Sigmoid colon (tissue), 7 donors: ENCODE data around the gene RNF223. TPM values are rescaled to one million over a fixed set of nuclear protein-coding genes. Genes with fewer than 3 reads are reported as not detected.
"Not testable (repeated sequence)": the region's sequence is repeated elsewhere in the genome, so short reads cannot be mapped to it uniquely, and the experiment has no call there.

Experiments
- DNase-seq: peaks from one replicate; pipeline ENCODE4 v3.0.0-alpha.2; 2019
- H3K27ac ChIP-seq, 4 donors: fragments of 200-600 bp; sonication (generic); one replicate each; pipeline ENCODE4 v1.5.1; 2016 to 2019; ENCODE audit warnings: mild to moderate bottlenecking in 1 of 4
- H3K27me3 ChIP-seq, 3 donors: fragments of 200-600 bp; sonication (generic); one replicate each; pipeline ENCODE4 v1.5.1; 2019; ENCODE audit warnings: mild to moderate bottlenecking in 1 of 3
- H3K36me3 ChIP-seq, 4 donors: fragments of 200-600 bp; sonication (generic); one replicate each; pipeline ENCODE4 v1.5.1; 2016 to 2019
- H3K4me1 ChIP-seq, 4 donors: fragments of 200-600 bp; sonication (generic); one replicate each; pipeline ENCODE4 v1.5.1; 2017 to 2019
- H3K4me3 ChIP-seq, 4 donors: fragments of 200-600 bp; sonication (generic); one replicate each; pipeline ENCODE4 v1.5.1; 2017 to 2019; ENCODE audit warnings: mild to moderate bottlenecking in 2 of 4, moderate library complexity in 1 of 4
- H3K9me3 ChIP-seq, 4 donors: fragments of 200-600 bp in 3 of 4; sonication (generic) in 3 of 4; one replicate each; pipeline versions ENCODE4 v1.5.1 to v1.6.1; 2013 to 2019
- CTCF ChIP-seq, 4 experiments: fragments of 450-650 bp in 3 of 4; fragments of 200-600 bp in 1 of 4; IDR thresholded peaks; one replicate each; pipeline ENCODE4 v1.5.1; 2016 to 2019; ENCODE audit warnings: antibody characterized with exemption in 4 of 4, mild to moderate bottlenecking in 3 of 4, moderate library complexity in 2 of 4
- EP300 ChIP-seq, 4 donors: sonication (generic); formaldehyde crosslinking; IDR thresholded peaks; one replicate each; pipeline ENCODE4 v1.6.1; 2017; ENCODE audit warnings: antibody characterized with exemption in 4 of 4
- POLR2A ChIP-seq, 2 donors: fragments of 450-650 bp; IDR thresholded peaks; one replicate each; pipeline ENCODE4 v1.6.1; 2016; ENCODE audit warnings: antibody characterized with exemption in 2 of 2, mild to moderate bottlenecking in 2 of 2, moderate library complexity in 2 of 2
- POLR2AphosphoS5 ChIP-seq, 4 donors: sonication (generic); formaldehyde crosslinking; IDR thresholded peaks; one replicate each; pipeline ENCODE4 v1.6.1; 2017; ENCODE audit warnings: antibody characterized with exemption in 4 of 4
- WGBS, 2 donors: extraction: QIAGEN DNeasy Blood & Tissue Kit; methylation state at CpG; one replicate each; pipeline ENCODE4 v1.1.7; 2013; 5-methylcytosine and 5-hydroxymethylcytosine counted together
- intact Hi-C: fragments of 100-400 bp; cut with DNase I; formaldehyde crosslinking; loops from one replicate; pipeline ENCODE4 v1.15.1; 2023
- polyA plus RNA-seq, 3 donors: library from polyadenylated mRNA; stranded (reverse); fragments of 200-250 nt; gene quantifications; one replicate each; pipeline ENCODE4 v1.2.3, GENCODE V29; 2013
- total RNA-seq, 4 donors: library from RNA; depleted of rRNA; stranded (reverse); fragments of >200 nt; gene quantifications; one replicate each; pipeline ENCODE4 v1.1.0, GENCODE V29; 2016
- donor health status: healthy with polysubstance abuse.
- donor health status: Bipolar disorder and iron deficiency.
- donor health status: healthy.

RNF223 gene
- total and polyA plus RNA-seq, 7 donors = 0.60 to 3.7 (median 1.9) TPM; not detected in 4

GRCh38 chr1:1101503-1101902, 27.4 kb upstream of the RNF223 start:
- no peak for DNase-seq
- H3K4me3 ChIP-seq = no peak overlapping the region
- H3K4me1 ChIP-seq = no peaks in the 10 kb centered on the region
- no peaks in the 10 kb centered on the region for H3K27me3 ChIP-seq
- TF ChIP-seq EP300 (IDR thresholded peaks at IDR 0.05) (no peak), CTCF (IDR thresholded peaks at IDR 0.05) (no peak), POLR2AphosphoS5 (IDR thresholded peaks at IDR 0.05) (no peak), POLR2A (IDR thresholded peaks at IDR 0.05) (no peak)
- WGBS, 2 donors = 39 to 85% methylated on average over 7 of the region's 7 CpGs
- H3K27ac ChIP-seq = no peak overlapping the region
- no peaks in the 10 kb centered on the region for H3K9me3 ChIP-seq
- intact Hi-C loops = no loop called here
- H3K36me3 ChIP-seq = no peaks in the 10 kb centered on the region

DNA sequence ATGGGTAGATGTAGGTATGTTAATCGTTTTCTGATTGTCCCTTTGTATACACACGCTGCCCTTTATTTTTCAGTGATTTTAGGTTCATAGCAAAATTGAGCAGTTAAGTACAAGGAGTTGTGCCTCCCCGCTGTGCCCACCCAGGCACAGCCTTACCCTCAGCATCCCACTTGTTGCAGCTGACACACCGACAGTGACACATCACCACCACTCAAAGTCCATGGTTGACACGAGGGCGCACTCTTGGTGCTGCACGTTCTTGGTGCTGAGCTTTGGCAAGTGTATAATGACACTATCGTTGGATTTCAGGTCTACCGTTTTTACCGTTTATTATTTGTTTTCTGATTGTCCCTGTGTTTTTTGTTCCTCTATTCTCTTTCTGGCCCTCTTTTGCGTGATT, 26.2 kb upstream of the RNF223 start:
- Histone ChIP-seq H3K36me3 (no peaks in the 10 kb centered on the region), H3K4me3 (no peak overlapping the region), H3K4me1 (no peaks in the 10 kb centered on the region), H3K27ac (no peak overlapping the region), H3K9me3 (no peaks in the 10 kb centered on the region), H3K27me3 (no peaks in the 10 kb centered on the region)
- intact Hi-C loops = no loop called here
- DNase-seq = no peak
- 97% methylated on average over 11 of the region's 11 CpGs for WGBS, 2 donors
- TF ChIP-seq POLR2A (IDR thresholded peaks at IDR 0.05) (no peak), CTCF (IDR thresholded peaks at IDR 0.05) (no peak), EP300 (IDR thresholded peaks at IDR 0.05) (no peak), POLR2AphosphoS5 (IDR thresholded peaks at IDR 0.05) (no peak)

- Histone ChIP-seq H3K27ac (no peak overlapping the region), H3K27me3 (no peaks in the 10 kb centered on the region), H3K4me1 (no peaks in the 10 kb centered on the region), H3K9me3 (no peaks in the 10 kb centered on the region), H3K4me3 (no peak overlapping the region), H3K36me3 (no peaks in the 10 kb centered on the region)
- intact Hi-C loops = no loop called here
- TF ChIP-seq EP300 (IDR thresholded peaks at IDR 0.05) (no peak), POLR2AphosphoS5 (IDR thresholded peaks at IDR 0.05) (no peak), POLR2A (IDR thresholded peaks at IDR 0.05) (no peak), CTCF (IDR thresholded peaks at IDR 0.05) (no peak)
- no peak for DNase-seq
- WGBS, 2 donors = 84 to 92% methylated on average over 4 of the region's 4 CpGs
Observed at GRCh38 chr1:1099506-1100183, 25.5 kb upstream of the RNF223 start.

DNA sequence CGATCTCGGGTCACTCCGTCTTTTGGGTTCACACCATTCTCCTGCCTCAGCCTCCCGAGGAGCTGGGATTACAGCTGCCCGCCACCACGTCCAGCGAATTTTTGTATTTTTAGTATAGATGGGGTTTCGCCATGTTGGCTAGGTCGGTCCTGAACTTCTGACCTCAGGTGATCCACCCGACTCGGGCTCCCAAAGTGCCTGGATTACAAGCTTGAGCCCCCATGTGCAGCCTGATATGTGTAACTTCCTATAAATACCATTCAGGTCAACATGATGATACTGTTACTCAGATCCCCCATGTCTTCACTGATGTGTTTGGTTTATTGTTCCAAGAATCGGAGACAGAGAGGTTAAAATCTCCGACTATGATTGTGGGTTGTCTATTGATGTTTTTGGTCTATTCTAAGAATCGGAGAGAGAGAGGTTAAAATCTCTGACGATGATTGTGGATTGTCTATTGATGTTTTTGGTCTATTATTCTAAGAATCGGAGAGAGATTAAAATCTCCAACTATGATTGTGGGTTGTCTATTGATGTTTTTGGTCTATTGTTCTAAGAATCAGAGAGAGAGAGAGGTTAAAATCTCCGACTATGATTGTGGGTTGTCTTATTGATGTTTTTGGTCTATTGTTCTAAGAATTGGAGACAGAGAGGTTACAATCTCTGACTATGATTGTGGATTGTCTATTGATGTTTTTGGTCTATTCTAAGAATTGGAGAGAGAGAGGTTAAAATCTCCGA, 24.7 kb upstream of the RNF223 start:
- WGBS, 2 donors = 90 to 96% methylated on average over 18 of the region's 18 CpGs
- TF ChIP-seq POLR2AphosphoS5 (IDR thresholded peaks at IDR 0.05) = no peak
- no peak for TF ChIP-seq POLR2A (IDR thresholded peaks at IDR 0.05)
- no peak for TF ChIP-seq EP300 (IDR thresholded peaks at IDR 0.05)
- TF ChIP-seq CTCF (IDR thresholded peaks at IDR 0.05) = no peak
- Histone ChIP-seq H3K4me1 (no peaks in the 10 kb centered on the region), H3K9me3 (no peaks in the 10 kb centered on the region), H3K27ac (no peak overlapping the region), H3K36me3 (no peaks in the 10 kb centered on the region), H3K27me3 (no peaks in the 10 kb centered on the region), H3K4me3 (no peak overlapping the region)
- no peak for DNase-seq
- intact Hi-C loops = no loop called here

DNA sequence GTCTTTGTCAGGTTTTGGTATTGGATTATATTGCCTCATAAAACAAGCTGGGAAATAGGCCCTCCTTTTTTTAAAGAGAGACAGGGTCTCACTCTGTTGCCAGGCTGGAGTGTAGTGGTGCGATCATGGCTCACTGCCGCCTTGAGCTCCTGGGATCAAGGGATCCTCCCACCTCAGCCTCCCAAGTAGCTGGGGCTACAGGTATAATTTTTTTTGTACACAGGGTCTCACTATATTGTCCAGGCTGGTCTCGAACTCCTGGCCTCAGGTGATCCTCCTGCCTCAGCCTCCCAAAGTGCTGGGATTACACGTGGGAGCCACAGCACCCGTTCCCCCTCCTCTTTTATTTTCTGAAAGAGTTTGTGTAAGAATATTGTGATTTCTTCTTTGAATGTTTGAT, 22.0 kb upstream of the RNF223 start:
- H3K9me3 ChIP-seq, intact Hi-C loops, DNase-seq, H3K27me3 ChIP-seq, H3K27ac ChIP-seq, H3K4me1 ChIP-seq, H3K36me3 ChIP-seq, H3K4me3 ChIP-seq: not testable (repeated sequence)
- 93 to 95% methylated on average over 5 of the region's 5 CpGs for WGBS, 2 donors
